Stimulated activated CD8-positive, alpha-beta memory T cell treated with anti-CD3 and anti-CD28 coated beads, Interleukin-4, amount 100 ng/mL, for 48 hours (primary cell): Measurements from ENCODE around the gene AK4.

Experiments
- DNase-seq: peaks from one replicate; pipeline ENCODE4 v3.0.0-alpha.2; 2020

The AK4 gene

GRCh38 chr1:65255035-65255655 lies 107.1 kb downstream of the AK4 start:
- DNase-seq = no peak

GRCh38 chr1:65255656-65256050 lies 107.7 kb downstream of the AK4 start:
- DNase-seq = no peak

- no peak for DNase-seq
These were observed 109.1 kb downstream of the AK4 start for GRCh38 chr1:65256860-65257708.

GRCh38 chr1:65258106-65258505 lies 110.1 kb downstream of the AK4 start:
- no peak for DNase-seq

GRCh38 chr1:65259816-65260215 lies 111.8 kb downstream of the AK4 start:
- DNase-seq = no peak

GRCh38 chr1:65260851-65261473 lies 113.0 kb downstream of the AK4 start:
- no peak for DNase-seq

- no peak for DNase-seq
These were observed 115.3 kb downstream of the AK4 start for GRCh38 chr1:65263286-65263685.

GRCh38 chr1:65264197-65264929 lies 116.4 kb downstream of the AK4 start:
- peak; percentile 36 for DNase-seq

GRCh38 chr1:65265296-65265650 lies 117.3 kb downstream of the AK4 start:
- no peak for DNase-seq

GRCh38 chr1:65265651-65266351 lies 117.8 kb downstream of the AK4 start:
- DNase-seq = peak; percentile 44

GRCh38 chr1:65266476-65266875 lies 118.5 kb downstream of the AK4 start:
- no peak for DNase-seq

GRCh38 chr1:65267271-65267670 lies 119.3 kb downstream of the AK4 start:
- DNase-seq = no peak

GRCh38 chr1:65267683-65268082 lies 119.7 kb downstream of the AK4 start:
- no peak for DNase-seq

- no peak for DNase-seq
These were observed 121.6 kb downstream of the AK4 start for GRCh38 chr1:65269612-65270011.

- no peak for DNase-seq
These were observed 128.4 kb downstream of the AK4 start for GRCh38 chr1:65276197-65276939.

- DNase-seq = no peak
These were observed 129.8 kb downstream of the AK4 start for GRCh38 chr1:65277605-65278347.

GRCh38 chr1:65278376-65279069 lies 130.5 kb downstream of the AK4 start:
- no peak for DNase-seq

GRCh38 chr1:65279070-65279779 lies 131.2 kb downstream of the AK4 start:
- DNase-seq = no peak
